PFSK-1 (cell line): ENCODE measurements around the gene FOXP3.

Source experiments
- SIN3A ChIP-seq: IDR thresholded peaks from 2 replicates; pipeline ENCODE4 v1.6.1; 2012; ENCODE audit warnings: mild to moderate bottlenecking, low read length, moderate library complexity, borderline replicate concordance; ENCODE audit not compliant: insufficient read depth
- TF ChIP-seq, protein P1 (sequence below), 2 experiments: IDR thresholded peaks; 2 replicates each; pipeline versions ENCODE4 v1.6.1 to v1.8.0; 2011 to 2012; ENCODE audit warnings: low read depth in 2 of 2, low read length in 2 of 2, control low read depth in 1 of 2, inconsistent platforms in 1 of 2, mild to moderate bottlenecking in 1 of 2, moderate library complexity in 1 of 2; ENCODE audit not compliant: insufficient read depth in 1 of 2

DNA sequence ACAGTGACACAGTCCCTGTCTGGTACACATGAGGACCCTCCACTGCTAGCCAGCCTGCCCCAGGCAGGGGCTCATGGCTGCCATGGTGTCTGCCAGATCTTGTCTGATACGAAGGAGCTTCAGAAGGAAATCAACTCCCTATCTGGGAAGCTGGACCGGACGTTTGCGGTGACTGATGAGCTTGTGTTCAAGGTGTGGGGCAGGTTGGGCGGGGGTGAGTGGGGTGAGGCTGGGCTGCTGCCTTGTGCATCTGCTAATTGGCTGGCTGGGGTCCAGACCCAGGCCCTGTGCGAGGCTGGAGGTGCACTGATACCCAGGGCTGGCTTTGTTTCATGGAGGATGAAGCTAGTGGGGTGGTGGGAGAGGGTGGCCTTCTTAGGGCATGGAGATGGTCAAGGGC is 15.4 kb downstream of the FOXP3 start:
- no peak for TF ChIP-seq SIN3A
- TF ChIP-seq, protein P1, sequence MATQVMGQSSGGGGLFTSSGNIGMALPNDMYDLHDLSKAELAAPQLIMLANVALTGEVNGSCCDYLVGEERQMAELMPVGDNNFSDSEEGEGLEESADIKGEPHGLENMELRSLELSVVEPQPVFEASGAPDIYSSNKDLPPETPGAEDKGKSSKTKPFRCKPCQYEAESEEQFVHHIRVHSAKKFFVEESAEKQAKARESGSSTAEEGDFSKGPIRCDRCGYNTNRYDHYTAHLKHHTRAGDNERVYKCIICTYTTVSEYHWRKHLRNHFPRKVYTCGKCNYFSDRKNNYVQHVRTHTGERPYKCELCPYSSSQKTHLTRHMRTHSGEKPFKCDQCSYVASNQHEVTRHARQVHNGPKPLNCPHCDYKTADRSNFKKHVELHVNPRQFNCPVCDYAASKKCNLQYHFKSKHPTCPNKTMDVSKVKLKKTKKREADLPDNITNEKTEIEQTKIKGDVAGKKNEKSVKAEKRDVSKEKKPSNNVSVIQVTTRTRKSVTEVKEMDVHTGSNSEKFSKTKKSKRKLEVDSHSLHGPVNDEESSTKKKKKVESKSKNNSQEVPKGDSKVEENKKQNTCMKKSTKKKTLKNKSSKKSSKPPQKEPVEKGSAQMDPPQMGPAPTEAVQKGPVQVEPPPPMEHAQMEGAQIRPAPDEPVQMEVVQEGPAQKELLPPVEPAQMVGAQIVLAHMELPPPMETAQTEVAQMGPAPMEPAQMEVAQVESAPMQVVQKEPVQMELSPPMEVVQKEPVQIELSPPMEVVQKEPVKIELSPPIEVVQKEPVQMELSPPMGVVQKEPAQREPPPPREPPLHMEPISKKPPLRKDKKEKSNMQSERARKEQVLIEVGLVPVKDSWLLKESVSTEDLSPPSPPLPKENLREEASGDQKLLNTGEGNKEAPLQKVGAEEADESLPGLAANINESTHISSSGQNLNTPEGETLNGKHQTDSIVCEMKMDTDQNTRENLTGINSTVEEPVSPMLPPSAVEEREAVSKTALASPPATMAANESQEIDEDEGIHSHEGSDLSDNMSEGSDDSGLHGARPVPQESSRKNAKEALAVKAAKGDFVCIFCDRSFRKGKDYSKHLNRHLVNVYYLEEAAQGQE (IDR thresholded peaks at IDR 0.05; ENCODE audit: insufficient read depth in 1 of 2, low read depth in 2 of 2, low read length in 2 of 2), result no peak
